Measurements from ENCODE around the gene OXGR1. TPM values are rescaled to one million over a fixed set of nuclear protein-coding genes. Genes with fewer than 3 reads are reported as not detected.

The OXGR1 gene
- total RNA-seq, 1 donor from 2014 or later: 0.80 TPM

DNA sequence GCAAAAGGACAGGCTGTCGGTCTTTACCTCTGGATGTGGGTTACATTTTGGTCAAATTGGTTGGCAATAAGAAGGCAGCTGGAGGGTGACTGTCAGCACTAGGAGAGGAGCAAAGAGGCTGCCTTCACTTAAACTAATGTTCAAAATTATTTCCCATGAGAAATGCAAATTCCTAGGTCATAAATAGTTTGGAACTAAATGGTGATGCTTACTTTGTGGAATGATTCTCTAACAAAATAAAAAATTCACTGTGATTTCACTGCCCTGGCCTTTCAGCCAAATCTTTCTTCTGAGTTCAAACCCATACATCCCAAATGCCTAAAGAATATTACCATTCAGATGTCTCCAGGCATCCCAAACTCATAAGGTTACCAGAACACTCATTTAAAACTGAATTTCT, 25.0 kb upstream of the OXGR1 start:
- H3K9me3 Mint-ChIP-seq: no peaks in the 10 kb centered on the region
- H3K36me3 Mint-ChIP-seq: no peaks in the 10 kb centered on the region
- TF ChIP-seq, protein P1, sequence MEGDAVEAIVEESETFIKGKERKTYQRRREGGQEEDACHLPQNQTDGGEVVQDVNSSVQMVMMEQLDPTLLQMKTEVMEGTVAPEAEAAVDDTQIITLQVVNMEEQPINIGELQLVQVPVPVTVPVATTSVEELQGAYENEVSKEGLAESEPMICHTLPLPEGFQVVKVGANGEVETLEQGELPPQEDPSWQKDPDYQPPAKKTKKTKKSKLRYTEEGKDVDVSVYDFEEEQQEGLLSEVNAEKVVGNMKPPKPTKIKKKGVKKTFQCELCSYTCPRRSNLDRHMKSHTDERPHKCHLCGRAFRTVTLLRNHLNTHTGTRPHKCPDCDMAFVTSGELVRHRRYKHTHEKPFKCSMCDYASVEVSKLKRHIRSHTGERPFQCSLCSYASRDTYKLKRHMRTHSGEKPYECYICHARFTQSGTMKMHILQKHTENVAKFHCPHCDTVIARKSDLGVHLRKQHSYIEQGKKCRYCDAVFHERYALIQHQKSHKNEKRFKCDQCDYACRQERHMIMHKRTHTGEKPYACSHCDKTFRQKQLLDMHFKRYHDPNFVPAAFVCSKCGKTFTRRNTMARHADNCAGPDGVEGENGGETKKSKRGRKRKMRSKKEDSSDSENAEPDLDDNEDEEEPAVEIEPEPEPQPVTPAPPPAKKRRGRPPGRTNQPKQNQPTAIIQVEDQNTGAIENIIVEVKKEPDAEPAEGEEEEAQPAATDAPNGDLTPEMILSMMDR (conservative IDR thresholded peaks at IDR 0.05): no peak
- H3K27ac Mint-ChIP-seq: no peak overlapping the region
- no peak overlapping the region for H3K4me3 Mint-ChIP-seq
- H3K27me3 Mint-ChIP-seq: peaks cover 21% of the 10 kb centered on the region
- no peak for DNase-seq (ENCODE audit: extremely low spot score, unreplicated experiment)
- H3K4me1 Mint-ChIP-seq (ENCODE audit: unreplicated experiment): no peaks in the 10 kb centered on the region

DNA sequence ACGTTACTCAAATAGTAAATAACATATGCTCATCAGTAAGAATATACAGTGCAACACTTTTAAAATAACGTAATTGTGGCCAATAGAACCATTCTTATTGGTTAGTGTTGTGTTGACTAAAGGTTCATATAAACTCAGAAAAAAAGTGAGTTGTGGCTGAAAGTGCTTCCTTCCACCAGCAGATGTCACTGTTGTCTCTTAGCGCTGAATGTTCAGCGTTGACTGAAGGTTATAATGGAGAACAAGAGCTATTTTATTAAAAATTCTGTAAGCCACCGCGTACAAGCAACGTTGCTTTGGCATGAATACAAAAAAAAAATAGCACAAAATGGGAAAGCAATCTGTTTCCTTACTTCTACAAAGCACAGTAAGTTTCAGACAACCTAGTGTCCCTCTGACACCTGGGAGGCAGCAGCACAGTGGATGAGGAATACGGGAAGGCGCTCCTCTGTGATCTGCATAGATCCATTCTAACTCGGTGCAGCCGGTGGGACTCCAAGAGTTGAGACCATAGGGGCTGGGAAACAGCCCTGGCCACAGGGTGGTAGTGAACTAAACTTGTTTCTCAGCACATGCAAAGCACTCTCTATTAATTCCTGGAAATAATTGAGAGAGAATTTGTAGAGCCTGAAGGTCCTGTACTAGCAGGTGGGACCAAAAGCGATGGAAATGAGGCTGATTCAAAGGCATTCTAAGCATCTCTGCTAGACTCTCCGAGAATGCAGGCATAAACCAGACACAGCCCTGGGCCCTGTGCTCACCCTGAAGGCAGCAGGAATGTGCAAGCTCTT, 23.9 kb upstream of the OXGR1 start:
- H3K27ac Mint-ChIP-seq: no peak overlapping the region
- peak overlapping the region; percentile 74 for H3K4me3 Mint-ChIP-seq
- TF ChIP-seq, protein P1 (conservative IDR thresholded peaks at IDR 0.05): peak; percentile 96
- H3K27me3 Mint-ChIP-seq: peaks cover 21% of the 10 kb centered on the region
- no peaks in the 10 kb centered on the region for H3K36me3 Mint-ChIP-seq
- no peaks in the 10 kb centered on the region for H3K9me3 Mint-ChIP-seq
- H3K4me1 Mint-ChIP-seq (ENCODE audit: unreplicated experiment): no peaks in the 10 kb centered on the region
- no peak for DNase-seq (ENCODE audit: extremely low spot score, unreplicated experiment)

DNA sequence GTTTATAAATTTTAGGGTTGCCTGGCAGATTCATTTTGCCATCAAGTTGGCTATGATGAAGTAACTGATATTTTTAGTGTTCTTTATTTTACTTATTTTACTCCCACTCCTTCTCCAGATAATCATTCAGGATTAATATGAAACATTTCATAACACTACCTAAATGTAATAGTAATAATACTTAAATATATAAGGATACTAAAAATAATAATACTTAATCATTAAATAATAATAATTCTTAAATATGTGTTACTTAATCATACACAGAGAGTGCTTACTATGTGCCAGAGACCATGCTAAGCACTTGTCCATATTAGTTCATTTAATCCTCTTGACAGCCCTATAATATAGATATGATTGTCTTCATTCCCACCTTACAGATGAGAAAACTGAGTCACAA, 23.0 kb upstream of the OXGR1 start:
- Mint-ChIP-seq H3K4me1 (ENCODE audit: unreplicated experiment) (no peaks in the 10 kb centered on the region), H3K36me3 (no peaks in the 10 kb centered on the region)

DNA sequence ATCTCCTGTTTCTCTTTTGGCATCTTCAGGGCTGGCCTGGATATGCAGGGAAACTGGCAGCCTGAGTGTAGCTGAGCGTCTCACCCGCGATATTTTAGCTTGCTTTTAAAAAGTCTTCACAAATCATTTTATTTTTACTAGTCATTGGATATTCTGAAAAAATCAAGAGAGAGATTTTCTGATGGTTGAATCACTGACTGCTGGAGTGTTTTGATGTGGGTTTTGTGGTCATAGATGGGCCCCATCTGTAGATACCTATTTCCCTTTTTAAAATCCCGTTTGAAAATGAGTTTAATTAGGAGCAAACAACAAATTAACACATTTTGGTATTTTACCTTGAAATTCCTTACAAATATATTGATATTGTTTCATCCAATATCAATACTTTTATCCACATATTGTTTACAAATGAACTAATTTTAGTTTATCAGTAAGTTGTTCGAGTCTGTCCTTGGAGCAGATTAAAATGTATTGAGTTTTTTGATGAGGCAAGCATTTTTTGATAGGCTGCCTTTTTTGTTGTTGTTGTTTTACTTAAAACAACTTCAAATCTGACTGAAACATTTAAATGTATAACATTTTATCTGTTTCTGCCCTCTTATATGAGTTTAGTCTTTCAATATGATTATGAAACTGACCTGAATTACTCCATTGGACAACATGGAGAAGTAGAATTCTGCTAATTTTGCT, 21.5 kb upstream of the OXGR1 start:
- Mint-ChIP-seq H3K4me3 (no peak overlapping the region), H3K27me3 (peaks cover 16% of the 10 kb centered on the region), H3K9me3 (no peaks in the 10 kb centered on the region), H3K36me3 (no peaks in the 10 kb centered on the region), H3K27ac (no peak overlapping the region), H3K4me1 (ENCODE audit: unreplicated experiment) (no peaks in the 10 kb centered on the region)
- TF ChIP-seq, protein P1 (conservative IDR thresholded peaks at IDR 0.05): no peak
- no peak for DNase-seq (ENCODE audit: extremely low spot score, unreplicated experiment)

More for the DNA sequence above, 23.0 kb upstream of the OXGR1 start:
- no peak overlapping the region for H3K4me3 Mint-ChIP-seq
- TF ChIP-seq, protein P1 (conservative IDR thresholded peaks at IDR 0.05): no peak
- no peak for DNase-seq (ENCODE audit: extremely low spot score, unreplicated experiment)
- no peaks in the 10 kb centered on the region for H3K9me3 Mint-ChIP-seq
- peaks cover 21% of the 10 kb centered on the region for H3K27me3 Mint-ChIP-seq
- H3K27ac Mint-ChIP-seq: no peak overlapping the region

DNA sequence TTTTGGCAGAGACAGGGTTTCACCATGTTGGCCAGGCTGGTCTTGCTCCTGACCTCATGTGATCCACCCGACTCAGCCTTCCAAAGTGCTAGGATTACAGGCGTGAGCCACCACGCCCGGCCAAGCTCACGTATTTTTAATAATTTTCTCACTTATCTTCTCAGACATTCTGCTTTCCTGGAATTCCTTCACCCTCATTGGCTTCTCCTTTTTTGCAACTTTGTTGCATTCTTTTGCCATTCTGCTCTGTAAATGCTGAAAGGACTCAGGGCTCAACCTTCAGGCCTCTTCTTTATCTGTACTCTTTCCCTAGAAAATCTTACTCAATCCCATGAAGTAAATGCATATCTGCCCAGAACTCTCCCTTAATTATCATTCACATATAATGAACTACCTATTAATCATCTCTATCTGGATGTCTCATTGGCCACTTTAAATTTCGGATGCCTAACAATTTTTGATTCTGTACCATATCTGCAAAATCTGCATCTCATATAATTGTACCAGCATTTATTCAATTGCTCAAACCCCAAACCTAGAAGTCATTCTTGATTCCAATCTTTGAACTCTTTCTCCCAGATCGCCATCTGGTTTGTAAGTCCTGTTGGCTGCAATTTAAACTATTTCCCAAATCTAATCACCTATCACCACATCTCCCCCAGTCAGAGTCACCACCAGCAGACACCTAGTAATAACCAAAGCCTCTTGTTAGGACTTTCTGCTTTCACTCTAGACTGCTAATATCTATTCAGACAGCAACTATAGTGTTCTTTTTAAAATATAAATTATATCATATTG, 18.2 kb upstream of the OXGR1 start:
- no peak overlapping the region for H3K4me3 Mint-ChIP-seq
- no peaks in the 10 kb centered on the region for H3K4me1 Mint-ChIP-seq (ENCODE audit: unreplicated experiment)
- no peaks in the 10 kb centered on the region for H3K9me3 Mint-ChIP-seq
- TF ChIP-seq, protein P1 (conservative IDR thresholded peaks at IDR 0.05): no peak
- no peaks in the 10 kb centered on the region for H3K36me3 Mint-ChIP-seq
- H3K27ac Mint-ChIP-seq: no peak overlapping the region
- no peak for DNase-seq (ENCODE audit: extremely low spot score, unreplicated experiment)
- no peaks in the 10 kb centered on the region for H3K27me3 Mint-ChIP-seq

Data from type B pancreatic cell (in vitro differentiated cells).